ENCODE measurements around the gene GRP. TPM values are rescaled to one million over a fixed set of nuclear protein-coding genes. Genes with fewer than 3 reads are reported as not detected.

Gene GRP
- total and polyA plus RNA-seq, 10 of the 15 experiments (the other 5 are each of a cell fraction or from before 2014, with no cell fraction given): not detected

GRCh38 chr18:59211629-59212028 is 8.3 kb upstream of the GRP start (continued):
- TF ChIP-seq HSF1 (IDR thresholded peaks at IDR 0.05; ENCODE audit: low read depth, low read length) (no peak), BRCA1 (IDR thresholded peaks at IDR 0.05; ENCODE audit: low read depth, low read length) (no peak), CUX1 (IDR thresholded peaks at IDR 0.05; ENCODE audit: insufficient replicate concordance, low read depth, low read length) (no peak)

- RAD21 ChIA-PET (ENCODE audit: unreplicated experiment): no interaction called here
- SMC1A ChIA-PET (ENCODE audit: uncharacterized antibody, unreplicated experiment): no interaction called here
Measured at GRCh38 chr18:59218018-59218417, 1.9 kb upstream of the GRP start.

More at GRCh38 chr18:59218018-59218417, 1.9 kb upstream of the GRP start:
- no peak overlapping the region for H2AFZ ChIP-seq (ENCODE audit: control insufficient read depth, low read depth, low read length)
- in situ Hi-C loops (cut with MboI) (no loop called here), intact Hi-C loops (cut with micrococcal nuclease; ENCODE audit: unreplicated experiment) (no loop called here)
- no peak for ATAC-seq
- no peak for FAIRE-seq
- H3K4me2 ChIP-seq (ENCODE audit: control insufficient read depth, insufficient read depth): no peak overlapping the region
- H3K4me3 ChIP-seq: no peak overlapping the region
- DNase-seq (ENCODE audit: low read depth, low spot score): no peak
- H3K79me2 ChIP-seq (ENCODE audit: control insufficient read depth, insufficient read depth, low read length): no peaks in the 10 kb centered on the region
- ChIA-PET CTCF (no interaction called here), POLR2A (no interaction called here)
- WGBS (ENCODE audit: insufficient coverage, insufficient replicate concordance, low lambda C conversion rate, missing lambda C conversion rate): 43% methylated on average over 6 of the region's 6 CpGs
- H3K27me3 ChIP-seq (replicated peaks in 1 of 2; ENCODE audit: control insufficient read depth in 2 of 2, insufficient read depth in 2 of 2, low read length in 1 of 2): peaks cover 2 to 17% of the 10 kb centered on the region in 2 experiments; a peak in 2 of 4 replicates
- no peak overlapping the region for H3K9ac ChIP-seq (ENCODE audit: control insufficient read depth, insufficient read depth, low read length)
- TF ChIP-seq RAD21 (IDR thresholded peaks at IDR 0.05; ENCODE audit: insufficient read depth, low read depth, low read length) (no peak), SREBF2 (IDR thresholded peaks at IDR 0.05; ENCODE audit: low read length) (no peak), CEBPB (IDR thresholded peaks at IDR 0.05; ENCODE audit: borderline replicate concordance in 1 of 2, low read depth in 2 of 2, low read length in 2 of 2) (no peak), SRF (IDR thresholded peaks at IDR 0.05; ENCODE audit: low read depth in 2 of 2, low read length in 2 of 2) (no peak), CTCF (IDR thresholded peaks at IDR 0.05 in 2 of 3, conservative IDR thresholded peaks at IDR 0.05 in 1 of 3; ENCODE audit: control insufficient read depth in 2 of 3, extremely low read depth in 1 of 3, insufficient read depth in 1 of 3, low read depth in 3 of 3, low read length in 3 of 3) (no peak), BACH1 (IDR thresholded peaks at IDR 0.05; ENCODE audit: borderline replicate concordance) (no peak), YBX1 (IDR thresholded peaks at IDR 0.05) (no peak), ZSCAN29 (IDR thresholded peaks at IDR 0.05) (no peak)
- BruUV-seq (replicated peaks): no TSS peak
- H3K4me1 ChIP-seq (ENCODE audit: control insufficient read depth, insufficient read depth, low read length): no peaks in the 10 kb centered on the region
- no peaks in the 10 kb centered on the region for H3K9me3 ChIP-seq (replicated peaks; ENCODE audit: control insufficient read depth, insufficient read depth, low read length)
- H3K36me3 ChIP-seq (ENCODE audit: control insufficient read depth in 2 of 2, insufficient read depth in 2 of 2, low read length in 1 of 2): no peaks in the 10 kb centered on the region
- no peaks in the 10 kb centered on the region for H4K20me1 ChIP-seq (ENCODE audit: control insufficient read depth, insufficient read depth)
- no peak overlapping the region for H3K27ac ChIP-seq (ENCODE audit: control insufficient read depth, insufficient read depth)
